OCI-LY7 (cell line): ENCODE results near the gene ANKFY1.

Experiments
- EZH2phosphoT487 ChIP-seq: fragments of 200-600 bp; sonication (generic); IDR thresholded peaks from 2 replicates; pipeline ENCODE4 v1.6.1; 2018; ENCODE audit warnings: low read depth, borderline replicate concordance, mild to moderate bottlenecking, mixed run types, antibody characterized with exemption, low read length, moderate library complexity, mixed read lengths
- TF ChIP-seq, protein P1 (sequence below): fragments of 200-600 bp; sonication (generic); conservative IDR thresholded peaks from 2 replicates; pipeline ENCODE4 v1.5.1; 2014; ENCODE audit warnings: mild to moderate bottlenecking, antibody characterized with exemption, low read length, moderate library complexity, mixed read lengths

DNA sequence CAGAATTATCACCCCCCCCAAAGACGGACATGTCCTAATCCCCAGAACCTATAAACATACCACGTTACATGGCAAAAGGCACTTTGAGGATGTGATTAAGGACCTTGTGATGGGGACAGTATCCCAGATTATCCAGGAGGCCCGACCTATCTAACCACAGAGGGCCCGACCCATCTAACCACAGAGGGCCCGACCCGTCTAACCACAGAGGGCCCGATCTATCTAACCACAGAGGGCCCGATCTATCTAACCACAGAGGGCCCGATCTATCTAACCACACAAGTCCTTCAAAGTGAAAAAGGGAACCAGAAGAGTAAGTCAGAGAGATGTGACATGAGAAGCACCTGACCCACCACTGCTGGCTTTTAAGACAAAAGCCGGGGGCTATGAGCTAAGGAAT, 56.8 kb downstream of the ANKFY1 start:
- TF ChIP-seq, protein P1, sequence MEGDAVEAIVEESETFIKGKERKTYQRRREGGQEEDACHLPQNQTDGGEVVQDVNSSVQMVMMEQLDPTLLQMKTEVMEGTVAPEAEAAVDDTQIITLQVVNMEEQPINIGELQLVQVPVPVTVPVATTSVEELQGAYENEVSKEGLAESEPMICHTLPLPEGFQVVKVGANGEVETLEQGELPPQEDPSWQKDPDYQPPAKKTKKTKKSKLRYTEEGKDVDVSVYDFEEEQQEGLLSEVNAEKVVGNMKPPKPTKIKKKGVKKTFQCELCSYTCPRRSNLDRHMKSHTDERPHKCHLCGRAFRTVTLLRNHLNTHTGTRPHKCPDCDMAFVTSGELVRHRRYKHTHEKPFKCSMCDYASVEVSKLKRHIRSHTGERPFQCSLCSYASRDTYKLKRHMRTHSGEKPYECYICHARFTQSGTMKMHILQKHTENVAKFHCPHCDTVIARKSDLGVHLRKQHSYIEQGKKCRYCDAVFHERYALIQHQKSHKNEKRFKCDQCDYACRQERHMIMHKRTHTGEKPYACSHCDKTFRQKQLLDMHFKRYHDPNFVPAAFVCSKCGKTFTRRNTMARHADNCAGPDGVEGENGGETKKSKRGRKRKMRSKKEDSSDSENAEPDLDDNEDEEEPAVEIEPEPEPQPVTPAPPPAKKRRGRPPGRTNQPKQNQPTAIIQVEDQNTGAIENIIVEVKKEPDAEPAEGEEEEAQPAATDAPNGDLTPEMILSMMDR = no peak
- no peak for TF ChIP-seq EZH2phosphoT487
